Measurements from ENCODE around the gene MAN1C1. TPM values are rescaled to one million over a fixed set of nuclear protein-coding genes. Genes with fewer than 3 reads are reported as not detected.
A peak's percentile ranks its signal among the peaks of the same experiment; 100 is the strongest.

The MAN1C1 gene
- total RNA-seq, 1 donor from 2014 or later, result 6.6 TPM

- no peak for DNase-seq (ENCODE audit: low read depth)
Measured at GRCh38 chr1:25712299-25712970, 95.8 kb downstream of the MAN1C1 start.

DNA sequence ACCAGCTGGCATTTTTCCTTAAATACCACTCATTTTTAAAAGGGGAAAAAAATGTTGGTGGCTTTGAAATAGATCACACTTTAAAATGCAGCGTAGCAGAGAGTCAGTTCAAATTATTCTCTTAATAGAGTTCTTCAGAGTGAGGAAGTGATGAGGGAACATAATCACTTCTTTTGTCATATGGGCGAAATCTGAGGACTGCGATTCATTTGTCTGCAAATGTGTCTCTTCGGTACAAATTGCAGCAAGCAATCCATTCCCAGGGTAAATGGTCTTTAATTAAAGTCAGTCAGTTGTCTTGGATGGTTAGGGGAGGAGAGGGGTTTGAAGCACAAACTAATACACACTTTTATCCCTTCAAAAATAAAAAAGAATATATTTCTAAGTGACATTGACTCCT lies 97.4 kb downstream of the MAN1C1 start:
- no peak for DNase-seq (ENCODE audit: low read depth)

GRCh38 chr1:25714372-25714931 lies 97.9 kb downstream of the MAN1C1 start:
- no peak for DNase-seq (ENCODE audit: low read depth)

DNA sequence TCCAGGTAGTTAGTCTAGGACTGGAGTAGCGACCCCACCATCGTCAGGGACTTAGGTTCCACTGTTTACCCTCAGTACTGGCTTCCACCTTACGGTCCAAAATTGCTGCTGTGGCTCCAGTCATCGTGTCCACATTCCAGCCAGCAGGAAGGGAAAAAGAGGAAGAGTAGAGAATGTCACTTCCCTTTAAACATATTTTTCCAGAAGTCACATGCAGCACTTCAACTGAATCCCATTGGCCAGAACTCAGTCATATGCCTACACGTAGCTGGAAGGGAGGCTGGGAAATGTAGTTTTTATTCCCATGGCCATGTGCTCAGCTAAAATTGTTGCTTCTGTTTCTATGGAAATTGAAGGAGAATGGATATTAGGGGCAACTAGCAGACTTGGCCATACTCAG lies 99.3 kb downstream of the MAN1C1 start:
- no peak for DNase-seq (ENCODE audit: low read depth)

- no peak for DNase-seq (ENCODE audit: low read depth)
Measured at GRCh38 chr1:25716320-25716719, 99.7 kb downstream of the MAN1C1 start.

- DNase-seq (ENCODE audit: low read depth), result no peak
Measured at GRCh38 chr1:25718732-25719131, 102.1 kb downstream of the MAN1C1 start.

DNA sequence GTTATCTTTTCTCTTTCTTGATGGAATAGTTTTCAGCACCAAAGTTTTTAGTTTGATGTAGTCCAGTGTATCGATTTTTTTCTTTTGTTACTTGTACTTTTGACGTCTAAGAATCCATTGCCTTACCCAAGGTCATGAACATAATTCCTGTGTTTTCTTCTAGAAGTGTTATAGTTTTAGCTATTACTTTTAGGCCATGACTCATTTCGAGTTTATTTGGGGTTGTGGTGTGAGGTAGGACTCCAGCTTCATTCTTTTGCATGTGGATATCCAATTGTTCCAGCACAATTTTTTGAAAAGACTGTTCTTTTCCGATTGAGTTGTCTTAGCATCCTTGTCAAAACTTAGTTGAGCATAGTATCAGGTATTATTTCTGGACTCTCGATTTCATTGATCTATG lies 104.0 kb downstream of the MAN1C1 start:
- DNase-seq (ENCODE audit: low read depth), result no peak

DNA sequence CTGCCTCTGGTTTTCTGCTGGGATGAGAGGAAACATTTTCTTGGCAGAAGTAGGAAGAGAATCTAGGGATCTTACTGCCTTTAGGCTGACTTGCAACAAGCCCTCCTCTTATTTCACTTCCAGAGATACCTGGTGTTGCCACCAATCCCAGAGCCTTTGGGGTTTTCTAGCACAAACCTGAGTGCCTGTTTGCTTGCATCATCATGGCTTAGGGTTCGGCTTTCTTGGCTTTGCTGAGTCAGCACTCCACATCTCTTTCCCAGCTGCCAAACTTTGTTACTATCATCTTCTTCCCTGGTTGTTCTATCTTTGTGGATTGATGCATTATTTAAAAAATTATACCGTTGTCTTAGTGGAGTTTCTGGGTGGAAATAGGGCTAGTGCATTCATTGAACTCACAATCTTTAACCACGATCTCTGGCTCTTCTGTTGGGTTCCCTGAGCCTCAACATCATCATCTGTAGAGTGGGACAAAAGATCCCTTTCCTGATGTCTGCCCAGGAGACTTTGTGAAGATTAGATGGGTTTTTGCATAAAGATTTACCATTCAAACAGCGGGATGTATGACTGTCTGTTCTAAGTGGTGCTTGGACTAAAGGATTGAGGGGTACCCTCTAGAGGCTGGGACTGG lies 106.8 kb downstream of the MAN1C1 start:
- no peak for DNase-seq (ENCODE audit: low read depth)

DNA sequence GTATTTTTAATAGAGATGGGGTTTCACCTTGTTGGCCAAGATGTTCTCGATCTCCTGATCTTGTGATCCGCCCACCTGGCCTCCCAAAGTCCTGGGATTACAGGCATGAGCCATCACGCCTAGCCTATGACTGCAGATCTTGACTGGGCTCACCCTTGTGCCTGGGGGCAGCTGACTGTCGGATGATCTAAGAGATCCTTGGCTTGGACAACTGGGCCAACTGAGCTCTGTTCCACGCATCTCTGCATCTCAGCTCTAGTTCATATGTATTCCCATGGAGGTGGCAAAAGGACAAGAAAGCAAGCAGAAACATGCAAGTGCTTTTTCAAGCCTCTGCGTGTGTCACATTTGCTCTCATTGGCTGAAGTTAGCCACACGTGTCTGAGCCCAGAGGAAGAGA lies 107.6 kb downstream of the MAN1C1 start:
- no peak for DNase-seq (ENCODE audit: low read depth)

GRCh38 chr1:25724966-25725365 lies 108.4 kb downstream of the MAN1C1 start:
- DNase-seq (ENCODE audit: low read depth), result no peak

GRCh38 chr1:25725482-25725881 lies 108.9 kb downstream of the MAN1C1 start:
- DNase-seq (ENCODE audit: low read depth), result no peak

GRCh38 chr1:25727088-25727487 lies 110.5 kb downstream of the MAN1C1 start:
- peak; percentile 40 for DNase-seq (ENCODE audit: low read depth)

DNA sequence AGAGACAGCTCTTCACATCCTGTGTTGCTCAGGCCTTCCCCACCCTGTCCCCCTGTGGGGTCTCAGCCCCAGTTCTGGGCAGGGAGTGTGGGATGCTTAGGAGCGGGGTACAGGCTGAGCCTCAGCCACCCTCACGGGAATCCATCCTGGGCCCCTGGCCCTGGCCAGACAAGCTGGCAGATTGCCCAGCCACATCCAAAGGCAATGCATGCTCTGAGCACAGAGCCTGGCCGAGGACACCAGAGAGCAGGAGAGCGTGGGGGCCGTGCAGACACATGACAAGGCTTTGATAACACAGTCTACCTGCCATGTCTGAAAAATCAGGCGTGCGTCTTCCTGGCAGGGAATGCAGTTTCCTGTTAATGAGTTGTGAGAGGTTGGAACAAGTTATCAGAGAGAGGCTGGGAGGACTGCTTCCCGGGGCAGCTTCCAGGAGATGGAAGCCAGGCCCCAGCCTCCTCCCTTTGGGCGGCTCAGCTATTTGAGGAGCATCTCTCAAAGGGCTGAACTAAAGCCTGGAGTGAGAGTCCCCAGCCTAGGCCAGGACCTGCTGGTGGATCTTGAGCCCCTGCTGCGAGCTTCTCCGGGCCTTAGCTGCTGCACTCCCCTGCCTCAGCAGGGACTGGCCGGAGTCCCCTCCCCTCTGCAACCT lies 111.2 kb downstream of the MAN1C1 start:
- DNase-seq (ENCODE audit: low read depth), result no peak

GRCh38 chr1:25728301-25728935 lies 111.8 kb downstream of the MAN1C1 start:
- DNase-seq (ENCODE audit: low read depth), result no peak

GRCh38 chr1:25729045-25729444 lies 112.5 kb downstream of the MAN1C1 start:
- no peak for DNase-seq (ENCODE audit: low read depth)

GRCh38 chr1:25729790-25730644 lies 113.4 kb downstream of the MAN1C1 start:
- DNase-seq (ENCODE audit: low read depth), result peak; percentile 89

GRCh38 chr1:25731148-25731547 lies 114.6 kb downstream of the MAN1C1 start:
- no peak for DNase-seq (ENCODE audit: low read depth)

DNA sequence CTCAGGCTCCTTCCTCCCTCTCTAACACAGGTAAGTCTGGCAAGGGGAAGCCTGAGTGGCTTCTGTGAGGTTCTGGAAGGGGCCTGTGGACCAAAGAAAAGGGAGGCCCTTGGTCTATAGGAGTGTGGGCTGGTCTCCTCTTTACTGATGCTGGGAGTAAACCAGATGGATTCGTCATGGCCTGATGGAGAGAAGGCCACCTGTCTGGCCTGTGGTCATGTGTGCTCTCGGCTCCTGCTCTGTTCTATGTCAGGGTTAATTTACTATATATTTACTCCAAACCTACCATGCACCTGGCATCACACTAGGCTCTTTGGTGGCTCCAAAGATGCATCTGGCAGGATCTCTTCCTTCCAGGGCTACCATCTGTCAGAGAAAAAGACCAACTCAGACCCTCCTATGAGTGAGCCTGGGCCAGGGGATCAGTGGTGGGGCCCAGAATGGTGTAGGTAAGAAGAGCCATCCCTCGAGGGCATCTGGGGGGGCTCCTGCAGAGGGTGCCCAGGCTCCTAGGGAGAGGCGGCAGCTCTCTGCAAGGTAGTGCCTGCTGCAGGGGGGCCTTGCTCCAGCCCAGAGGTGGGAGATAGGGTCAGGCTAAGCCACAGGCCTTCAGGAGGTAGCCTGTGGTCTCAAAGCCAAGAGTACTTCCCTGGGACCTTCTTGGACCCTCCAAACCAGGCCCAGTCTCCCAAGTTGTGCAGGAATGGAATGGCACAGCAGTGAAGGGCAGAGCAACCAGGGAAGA lies 115.2 kb downstream of the MAN1C1 start:
- DNase-seq (ENCODE audit: low read depth), result no peak

GRCh38 chr1:25732821-25733220 lies 116.2 kb downstream of the MAN1C1 start:
- no peak for DNase-seq (ENCODE audit: low read depth)

GRCh38 chr1:25733271-25733670 lies 116.7 kb downstream of the MAN1C1 start:
- no peak for DNase-seq (ENCODE audit: low read depth)
